RPMI7951 (cell line): ENCODE data around the gene SERPINA4. TPM values are rescaled to one million over a fixed set of nuclear protein-coding genes. Genes with fewer than 3 reads are reported as not detected.
A peak's percentile ranks its signal among the peaks of the same experiment; 100 is the strongest.

ENCODE experiments used
- DNase-seq: peaks from one replicate; pipeline ENCODE4 v3.0.0-alpha.2; 2012; ENCODE audit warnings: low read depth
- total RNA-seq: library from RNA; depleted of rRNA; stranded (reverse); fragments of >200 nt; shearing (Covaris generic); gene quantifications from 2 replicates; pipeline ENCODE4 v1.2.3, GENCODE V29; 2014; rRNA removed

SERPINA4 gene
- total RNA-seq: not detected in 2 replicates

DNA sequence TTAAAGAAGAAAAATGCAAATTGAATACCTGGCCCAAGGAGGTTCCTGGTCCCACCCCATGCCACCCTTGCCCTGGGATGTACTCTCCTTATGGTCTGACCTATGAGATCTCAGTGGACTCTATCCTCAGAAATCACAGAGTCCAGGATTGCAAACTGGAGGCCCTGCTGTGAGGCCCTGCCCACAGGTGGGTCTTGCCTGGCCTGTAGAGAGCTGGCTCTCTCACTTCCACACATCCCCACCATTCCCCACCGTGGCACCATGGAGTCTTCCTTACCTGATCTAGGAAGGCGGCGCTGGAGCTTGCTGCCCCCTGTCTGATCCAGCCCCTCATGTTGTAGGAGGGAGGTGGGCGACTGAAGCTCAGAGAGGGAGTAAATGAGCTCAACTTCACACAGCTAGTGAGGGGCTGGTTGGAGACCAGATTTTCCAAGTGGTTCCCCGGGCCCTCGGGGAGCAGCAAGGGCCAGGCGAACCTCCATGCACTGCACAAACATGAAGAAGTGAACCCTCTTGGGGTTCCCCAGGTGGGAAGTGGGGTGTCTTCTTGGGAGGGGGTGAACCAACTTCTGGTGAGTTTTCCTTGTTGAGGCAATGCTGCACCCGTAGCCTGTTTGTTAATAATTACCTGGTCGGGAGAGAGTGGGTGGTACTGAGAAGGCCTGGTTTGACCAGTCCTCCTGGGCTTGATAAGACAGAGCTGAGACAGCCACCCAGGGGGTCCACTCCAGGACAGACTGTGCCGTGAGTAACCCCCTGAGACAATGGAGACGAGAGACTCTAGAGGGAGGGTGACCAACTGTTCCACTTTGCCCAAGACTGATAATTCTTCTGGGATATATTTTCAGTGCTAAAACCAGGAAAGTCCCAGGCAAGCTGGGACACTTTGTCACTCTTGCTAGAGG, at the start of gene SERPINA4:
Gene SERPINA4 (plus strand): TSS at position 692 of the 905 bp plus-strand sequence. CDS start 2,041 bp downstream, outside the sequence.
- DNase-seq: no peak

- DNase-seq: no peak
Observed at GRCh38 chr14:94514351-94514750, 46.9 kb upstream of the SERPINA4 start.

DNA sequence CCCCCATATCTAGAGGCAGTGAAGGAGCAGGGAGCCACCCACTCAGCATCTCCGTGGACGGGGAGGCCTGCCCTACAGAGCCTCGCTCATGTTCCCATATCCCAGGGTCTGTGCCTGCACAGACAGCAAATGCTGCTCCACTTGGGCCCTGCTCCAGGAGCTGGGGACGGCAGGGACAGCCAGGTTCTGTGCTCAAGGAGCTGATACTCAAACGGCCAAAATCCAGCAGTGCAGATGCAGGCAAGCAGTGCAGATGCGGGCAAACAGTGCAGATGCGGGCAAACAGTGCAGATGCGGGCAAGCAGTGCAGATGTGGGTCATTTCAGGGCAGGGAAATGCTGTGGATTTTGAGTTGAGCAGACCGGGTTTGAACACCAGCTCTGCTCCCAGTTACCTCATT, 45.8 kb upstream of the SERPINA4 start:
- DNase-seq: no peak

- DNase-seq: no peak
Observed at GRCh38 chr14:94515856-94516255, 45.4 kb upstream of the SERPINA4 start.

DNA sequence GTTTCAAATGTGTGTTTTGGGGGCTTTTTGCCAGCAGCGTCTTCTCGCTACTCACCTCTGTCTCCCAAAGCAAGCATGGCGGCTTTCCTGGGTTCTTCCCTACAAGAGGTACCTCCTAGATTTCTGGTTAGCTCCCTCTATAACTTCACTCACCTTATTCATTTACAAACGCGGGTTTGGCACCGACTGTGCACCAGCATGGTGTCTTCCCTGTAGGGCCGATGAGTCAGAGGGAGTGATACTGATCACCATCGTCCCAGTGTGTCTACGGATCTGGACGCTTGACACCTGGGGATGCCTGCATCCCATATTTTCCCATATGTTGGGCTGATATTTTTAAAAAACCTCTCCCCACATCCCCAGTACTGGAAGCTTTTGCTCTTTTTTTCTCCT, 44.0 kb upstream of the SERPINA4 start:
- no peak for DNase-seq

DNA sequence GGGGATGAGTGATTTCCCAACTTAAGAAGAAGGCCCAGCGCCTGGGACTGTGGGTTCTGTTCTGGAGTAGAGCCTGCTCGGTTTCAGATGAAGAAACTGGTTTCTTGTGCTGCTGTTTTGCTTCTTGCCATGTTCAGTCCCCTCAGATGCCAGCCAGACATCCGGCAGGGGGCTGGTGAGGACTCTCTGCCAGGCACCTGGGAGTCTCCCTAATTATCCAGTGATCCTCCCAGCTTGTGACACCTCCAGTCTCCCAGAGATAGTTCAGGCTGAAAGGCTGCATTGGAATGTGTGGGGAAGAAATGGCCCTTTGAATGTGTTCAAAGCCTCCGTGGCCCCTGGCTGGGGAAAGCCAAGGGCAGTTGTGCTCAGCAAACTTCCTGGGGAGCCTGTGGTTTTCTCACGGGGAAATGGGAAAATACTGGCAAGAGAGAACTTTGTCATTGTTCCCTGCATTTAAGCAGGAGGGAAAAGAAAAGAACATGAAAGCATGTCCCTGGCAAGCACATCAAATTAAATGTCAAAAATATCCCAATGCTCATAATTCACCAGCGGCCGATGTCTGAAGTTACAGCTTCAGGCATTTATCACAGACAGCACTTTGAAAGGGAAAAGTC, 43.5 kb upstream of the SERPINA4 start:
- peak; percentile 7 for DNase-seq

- no peak for DNase-seq
Observed at GRCh38 chr14:94521375-94522114, 39.7 kb upstream of the SERPINA4 start.

DNA sequence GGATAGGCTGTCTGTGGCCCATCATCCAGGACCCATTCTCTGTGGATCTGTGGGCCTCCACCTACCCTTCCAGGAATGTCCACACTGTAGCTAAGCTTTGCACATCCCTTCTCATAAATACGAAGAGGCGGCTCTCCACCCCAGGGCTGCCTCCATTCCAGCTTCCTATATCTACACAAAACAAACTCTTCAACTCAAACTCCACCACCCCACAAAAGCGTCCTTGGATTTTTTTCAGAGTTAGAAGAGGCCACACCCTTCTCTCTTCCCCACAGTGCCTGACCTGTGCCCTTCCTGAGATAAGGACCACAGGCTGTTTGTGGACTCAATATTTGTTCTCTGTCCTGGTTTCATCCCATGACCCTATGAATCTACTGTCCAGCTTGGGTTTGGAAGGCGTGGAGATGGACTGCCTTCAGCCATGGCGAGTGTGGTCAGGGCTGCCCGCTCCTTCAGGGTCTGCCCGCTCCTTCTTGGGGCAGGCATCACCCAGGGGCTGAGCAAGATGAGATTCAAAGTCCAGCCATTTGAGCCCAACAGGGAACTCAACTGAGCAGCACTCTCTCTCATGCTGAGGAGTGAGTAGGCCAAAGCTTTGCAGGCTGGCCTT, 39.0 kb upstream of the SERPINA4 start:
- DNase-seq: no peak

DNA sequence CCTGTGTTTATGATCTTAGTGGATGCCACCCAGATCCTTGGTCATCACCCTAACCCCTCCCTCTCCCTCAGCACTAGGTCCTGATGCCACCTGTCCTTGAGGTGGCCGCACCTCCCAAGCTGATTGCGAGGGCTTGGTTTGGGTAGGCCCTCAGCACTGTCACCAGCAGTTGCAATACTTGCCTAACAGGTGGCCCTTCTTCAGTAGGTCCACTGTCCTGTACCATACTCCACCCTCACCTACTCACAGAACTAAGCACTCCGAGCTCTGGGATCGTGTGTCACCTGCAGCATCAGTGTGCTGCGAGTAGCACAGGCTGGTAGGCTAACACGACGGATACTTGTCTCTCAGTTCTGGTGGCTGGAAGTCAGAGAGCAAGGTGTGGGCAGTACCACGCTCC, 38.0 kb upstream of the SERPINA4 start:
- DNase-seq: no peak

GRCh38 chr14:94524093-94524492, 37.1 kb upstream of the SERPINA4 start:
- no peak for DNase-seq

- no peak for DNase-seq
Observed at GRCh38 chr14:94531187-94531586, 30.1 kb upstream of the SERPINA4 start.

- DNase-seq: no peak
Observed at GRCh38 chr14:94532447-94532846, 28.8 kb upstream of the SERPINA4 start.

DNA sequence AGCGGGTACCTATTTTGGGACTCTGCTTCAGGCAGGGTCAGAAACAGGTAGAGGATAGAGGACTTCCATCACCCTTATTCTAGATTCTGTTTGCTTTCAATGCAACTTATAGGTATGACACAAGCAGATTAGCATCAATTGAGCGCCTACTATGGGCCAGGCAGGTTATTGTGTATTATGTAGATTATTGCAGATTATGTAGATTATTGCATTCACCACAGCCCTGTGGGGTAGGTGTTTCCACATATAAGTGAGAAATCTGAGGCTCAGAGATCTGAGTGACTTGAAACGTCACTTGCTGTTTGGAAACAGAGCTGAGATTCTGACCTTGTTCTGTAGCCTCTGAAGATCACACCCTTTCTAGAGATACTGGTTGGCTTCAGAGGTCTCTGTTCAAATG, 25.7 kb upstream of the SERPINA4 start:
- no peak for DNase-seq

GRCh38 chr14:94536836-94537235, 24.4 kb upstream of the SERPINA4 start:
- DNase-seq: peak; percentile 19

- no peak for DNase-seq
Observed at GRCh38 chr14:94538070-94538740, 23.0 kb upstream of the SERPINA4 start.

- no peak for DNase-seq
Observed at GRCh38 chr14:94539181-94539580, 22.1 kb upstream of the SERPINA4 start.

DNA sequence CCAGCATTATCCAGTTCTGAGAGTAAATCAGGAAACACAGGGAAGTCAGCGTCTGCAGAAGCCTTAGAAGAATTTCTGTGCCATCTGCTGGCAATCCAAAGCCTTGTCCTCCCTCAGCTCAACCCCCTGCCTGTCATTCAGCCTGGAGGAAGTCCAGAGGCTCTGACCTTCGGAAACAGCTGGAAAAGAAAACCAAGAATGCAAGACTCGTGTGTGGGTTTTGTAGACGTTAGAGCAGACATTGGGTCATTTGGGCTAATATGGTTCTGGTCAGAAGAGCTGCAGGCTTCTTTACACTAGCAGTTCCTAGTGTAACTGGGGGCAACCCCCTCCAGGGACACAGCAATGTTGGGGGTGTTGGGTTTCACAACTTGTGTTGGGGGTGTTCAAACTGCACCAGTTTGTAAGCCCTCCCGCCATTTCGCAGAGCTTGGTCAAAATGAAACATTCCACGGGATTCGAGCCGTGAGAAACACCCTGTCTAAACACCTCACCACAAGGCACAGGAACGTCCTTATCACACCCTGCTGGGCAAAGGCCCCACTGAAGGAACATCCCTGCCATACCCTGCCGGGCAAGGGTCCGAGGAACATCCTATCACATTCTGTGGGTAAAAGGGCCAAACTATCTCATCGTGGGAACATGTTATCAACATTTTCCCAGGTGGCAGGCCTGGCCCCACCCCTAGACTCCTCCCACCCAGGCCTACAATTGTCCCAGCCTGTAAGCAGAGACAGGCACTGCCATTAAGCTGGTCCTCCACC, 21.0 kb upstream of the SERPINA4 start:
- DNase-seq: peak; percentile 40

- DNase-seq: no peak
Observed at GRCh38 chr14:94541234-94541975, 19.8 kb upstream of the SERPINA4 start.

DNA sequence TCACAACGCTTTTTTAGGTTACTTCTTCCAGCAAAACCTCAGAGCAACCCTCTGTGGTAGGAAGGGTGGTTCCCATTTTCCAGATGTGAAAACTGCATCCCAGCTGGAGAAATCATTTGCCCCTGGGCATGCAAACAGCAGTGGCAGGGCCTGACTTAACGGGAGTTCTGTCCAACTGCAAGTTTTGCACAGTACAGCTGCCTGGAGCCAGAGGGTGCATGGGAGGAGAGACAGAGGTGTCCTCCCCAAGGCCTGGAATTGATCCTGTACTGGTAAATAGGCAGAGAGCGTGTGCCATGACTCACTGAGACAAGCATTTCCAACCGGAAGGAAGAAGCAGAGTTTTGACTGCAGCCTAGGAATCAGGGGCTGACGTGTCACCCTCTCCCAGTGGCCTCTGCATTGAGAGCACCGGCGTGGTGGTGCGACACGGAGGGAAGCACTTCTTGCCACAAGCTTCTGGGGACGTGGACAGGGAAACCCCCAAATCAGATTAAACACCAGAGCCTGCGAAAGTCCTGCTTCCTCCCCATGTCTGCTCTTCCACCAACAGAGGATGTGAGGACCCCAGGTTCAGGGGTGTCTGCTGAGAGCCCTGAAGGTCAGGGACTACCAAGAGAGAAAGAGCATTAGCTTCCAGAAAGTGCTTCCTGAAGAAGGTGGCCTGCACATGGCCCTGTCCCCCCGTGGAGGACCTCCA, 19.0 kb upstream of the SERPINA4 start:
- peak; percentile 69 for DNase-seq
